ENCODE results near the gene SSTR3.

The SSTR3 gene

GRCh38 chr22:37179126-37179470 is 33.2 kb downstream of the SSTR3 start:
- Histone ChIP-seq H3K9me3 (ENCODE audit: control extremely low read depth in 1 of 5, control insufficient read depth in 4 of 5, insufficient read depth in 2 of 5, low read depth in 1 of 5, low read length in 4 of 5) (no peaks in the 10 kb centered on the region), H3K4me1 (ENCODE audit: control extremely low read depth in 1 of 4, control insufficient read depth in 4 of 4, insufficient read depth in 4 of 4, low read length in 3 of 4) (peaks cover 4 to 44% (median 28%) of the 10 kb centered on the region in 4 experiments), H3K27ac (ENCODE audit: insufficient read depth in 1 of 2, low read depth in 1 of 2, low read length in 2 of 2, poor library complexity in 1 of 2, severe bottlenecking in 2 of 2) (no peak overlapping the region), H3K4me3 (ENCODE audit: control insufficient read depth in 1 of 7, extremely low read depth in 1 of 7, insufficient read depth in 4 of 7, low read depth in 2 of 7, low read length in 6 of 7) (no peak overlapping the region), H3K27me3 (replicated peaks in 2 of 5; ENCODE audit: control insufficient read depth in 4 of 5, insufficient read depth in 5 of 5, low read length in 4 of 5) (no peaks in the 10 kb centered on the region), H3K36me3 (ENCODE audit: control insufficient read depth in 4 of 4, insufficient read depth in 4 of 4, low read length in 3 of 4) (no peaks in the 10 kb centered on the region)
- POLR2A ChIA-PET, result no interaction called here
- CTCF ChIA-PET, result interaction anchor here (0.9 to 1.6 kb wide), 2 partner anchors 19 to 20 kb away, joined by 3 read pairs; no protein-coding TSS in a partner anchor
- DNase-seq, result no peak
- 98% methylated on average over 9 of the region's 10 CpGs for WGBS (ENCODE audit: insufficient coverage)

DNA sequence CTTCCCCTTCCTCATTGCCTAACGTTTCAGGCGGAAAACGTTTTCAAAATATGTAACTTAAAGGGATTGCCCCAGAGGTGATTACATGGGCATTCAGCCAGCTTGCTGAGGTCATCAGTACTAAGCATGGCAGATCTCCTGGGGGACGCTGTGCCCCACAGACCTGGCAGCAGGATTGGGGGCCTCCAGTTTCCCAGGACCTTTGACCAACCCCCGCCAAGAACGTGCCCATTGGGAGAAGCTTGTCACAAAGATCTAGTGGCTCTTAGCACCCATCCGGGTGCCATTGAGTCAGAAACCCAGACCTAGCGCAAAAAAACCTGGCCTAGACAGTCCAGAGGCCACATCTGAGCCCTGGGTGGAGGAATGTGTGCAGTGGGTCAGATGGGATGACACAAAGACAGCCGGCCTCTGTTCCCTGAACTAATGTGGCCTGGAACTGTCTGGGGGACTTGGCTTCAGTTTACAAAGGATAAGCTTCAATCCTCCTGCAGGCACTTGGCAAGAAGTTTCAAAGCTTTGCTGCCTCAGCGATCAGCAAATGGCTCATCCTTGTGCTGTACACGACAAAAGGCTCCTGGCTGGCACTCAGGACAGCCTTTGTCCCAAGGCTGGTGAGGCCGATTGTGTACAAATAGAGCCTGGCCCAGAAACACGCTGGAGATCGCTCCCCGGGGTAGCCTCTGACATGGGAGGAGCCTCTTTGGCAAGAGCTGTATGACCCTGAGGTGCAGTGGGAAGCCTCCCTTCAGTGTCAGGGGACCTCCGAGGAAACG is 33.7 kb downstream of the SSTR3 start:
- Histone ChIP-seq H3K9me3 (ENCODE audit: control extremely low read depth in 1 of 5, control insufficient read depth in 4 of 5, insufficient read depth in 2 of 5, low read depth in 1 of 5, low read length in 4 of 5) (no peaks in the 10 kb centered on the region), H3K27me3 (replicated peaks in 2 of 5; ENCODE audit: control insufficient read depth in 4 of 5, insufficient read depth in 5 of 5, low read length in 4 of 5) (no peaks in the 10 kb centered on the region), H3K36me3 (ENCODE audit: control insufficient read depth in 4 of 4, insufficient read depth in 4 of 4, low read length in 3 of 4) (no peaks in the 10 kb centered on the region), H3K27ac (ENCODE audit: insufficient read depth in 1 of 2, low read depth in 1 of 2, low read length in 2 of 2, poor library complexity in 1 of 2, severe bottlenecking in 2 of 2) (no peak overlapping the region), H3K4me1 (ENCODE audit: control extremely low read depth in 1 of 4, control insufficient read depth in 4 of 4, insufficient read depth in 4 of 4, low read length in 3 of 4) (peaks cover 4 to 38% (median 26%) of the 10 kb centered on the region in 4 experiments), H3K4me3 (ENCODE audit: control insufficient read depth in 1 of 7, extremely low read depth in 1 of 7, insufficient read depth in 4 of 7, low read depth in 2 of 7, low read length in 6 of 7) (no peak overlapping the region)
- CTCF ChIA-PET, result interaction anchor here (0.9 to 1.6 kb wide), 4 partner anchors 10 to 21 kb away, joined by 3 read pairs; no protein-coding TSS in a partner anchor
- POLR2A ChIA-PET, result no interaction called here
- no peak for DNase-seq
- 83% methylated on average over 17 of the region's 17 CpGs for WGBS (ENCODE audit: insufficient coverage)

DNA sequence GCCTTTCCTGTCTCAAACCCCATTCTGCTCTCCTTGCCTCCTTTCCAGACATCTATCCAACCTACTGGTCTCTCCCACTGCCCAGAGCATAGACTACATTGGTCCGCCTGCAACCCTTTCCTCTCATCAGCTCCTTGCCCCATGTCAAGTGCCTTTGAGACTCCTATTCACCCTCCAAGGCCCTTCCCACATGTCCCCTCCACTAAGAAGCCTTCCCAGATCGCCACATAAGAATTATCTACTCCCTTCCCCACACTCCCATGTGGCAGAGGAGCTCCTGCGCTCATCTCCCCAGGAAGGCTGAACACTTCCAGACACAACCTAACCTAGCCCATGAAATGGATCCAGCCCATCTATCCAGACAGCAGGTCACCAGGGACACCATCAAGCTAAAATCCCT is 34.5 kb downstream of the SSTR3 start:
- Histone ChIP-seq H3K4me1 (ENCODE audit: control extremely low read depth in 1 of 4, control insufficient read depth in 4 of 4, insufficient read depth in 4 of 4, low read length in 3 of 4) (peaks cover 4 to 33% (median 26%) of the 10 kb centered on the region in 4 experiments), H3K36me3 (ENCODE audit: control insufficient read depth in 4 of 4, insufficient read depth in 4 of 4, low read length in 3 of 4) (no peaks in the 10 kb centered on the region), H3K4me3 (ENCODE audit: control insufficient read depth in 1 of 7, extremely low read depth in 1 of 7, insufficient read depth in 4 of 7, low read depth in 2 of 7, low read length in 6 of 7) (no peak overlapping the region), H3K9me3 (ENCODE audit: control extremely low read depth in 1 of 5, control insufficient read depth in 4 of 5, insufficient read depth in 2 of 5, low read depth in 1 of 5, low read length in 4 of 5) (no peaks in the 10 kb centered on the region), H3K27ac (ENCODE audit: insufficient read depth in 1 of 2, low read depth in 1 of 2, low read length in 2 of 2, poor library complexity in 1 of 2, severe bottlenecking in 2 of 2) (no peak overlapping the region), H3K27me3 (replicated peaks in 2 of 5; ENCODE audit: control insufficient read depth in 4 of 5, insufficient read depth in 5 of 5, low read length in 4 of 5) (no peaks in the 10 kb centered on the region)
- CTCF ChIA-PET, result interaction anchor here (0.6 to 2.9 kb wide), 6 partner anchors 9 to 731 kb away, joined by 3 to 16 read pairs (median 3); partner anchors contain the start of gene C1QTNF6
- POLR2A ChIA-PET, result no interaction called here
- no peak for DNase-seq
- whole genome bisulfite sequencing (ENCODE audit: insufficient coverage), result 96% methylated on average over 3 of the region's 3 CpGs

DNA sequence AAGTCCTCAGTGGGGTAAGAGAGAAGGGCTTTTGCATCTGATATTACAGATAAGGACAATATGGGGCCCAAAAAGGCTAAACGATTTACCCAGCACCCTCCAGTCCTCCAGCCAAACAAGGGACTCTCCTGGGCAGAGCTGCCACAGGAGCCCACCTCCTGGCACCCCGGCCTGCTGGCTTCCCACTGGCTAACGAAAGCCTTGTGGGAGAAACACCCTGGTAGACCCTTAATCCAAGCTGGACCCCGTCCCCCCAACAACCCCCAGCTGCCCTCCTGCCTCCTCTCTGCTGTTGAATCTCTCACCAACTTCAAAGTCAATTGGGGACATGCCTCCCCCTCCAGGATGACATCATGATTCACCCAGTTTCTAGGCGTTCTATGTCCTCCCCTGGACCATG is 35.1 kb downstream of the SSTR3 start:
- Histone ChIP-seq H3K27ac (ENCODE audit: insufficient read depth in 1 of 2, low read depth in 1 of 2, low read length in 2 of 2, poor library complexity in 1 of 2, severe bottlenecking in 2 of 2) (no peak overlapping the region), H3K36me3 (ENCODE audit: control insufficient read depth in 4 of 4, insufficient read depth in 4 of 4, low read length in 3 of 4) (no peaks in the 10 kb centered on the region), H3K4me3 (ENCODE audit: control insufficient read depth in 1 of 7, extremely low read depth in 1 of 7, insufficient read depth in 4 of 7, low read depth in 2 of 7, low read length in 6 of 7) (peak overlapping the region in 1 of 7 experiments; percentile 48), H3K4me1 (ENCODE audit: control extremely low read depth in 1 of 4, control insufficient read depth in 4 of 4, insufficient read depth in 4 of 4, low read length in 3 of 4) (peaks cover 4 to 33% (median 26%) of the 10 kb centered on the region in 4 experiments), H3K9me3 (ENCODE audit: control extremely low read depth in 1 of 5, control insufficient read depth in 4 of 5, insufficient read depth in 2 of 5, low read depth in 1 of 5, low read length in 4 of 5) (no peaks in the 10 kb centered on the region), H3K27me3 (replicated peaks in 2 of 5; ENCODE audit: control insufficient read depth in 4 of 5, insufficient read depth in 5 of 5, low read length in 4 of 5) (no peaks in the 10 kb centered on the region)
- DNase-seq, result no peak
- WGBS (ENCODE audit: insufficient coverage), result 76% methylated on average over 3 of the region's 5 CpGs
- ChIA-PET POLR2A (no interaction called here), CTCF (interaction anchor here (0.6 to 2.9 kb wide), 5 partner anchors 10 to 731 kb away, joined by 3 to 16 read pairs (median 4); partner anchors contain the start of gene C1QTNF6)

GRCh38 chr22:37176464-37177061 is 35.7 kb downstream of the SSTR3 start:
- Histone ChIP-seq H3K27me3 (replicated peaks in 2 of 5; ENCODE audit: control insufficient read depth in 4 of 5, insufficient read depth in 5 of 5, low read length in 4 of 5) (no peaks in the 10 kb centered on the region), H3K4me3 (ENCODE audit: control insufficient read depth in 1 of 7, extremely low read depth in 1 of 7, insufficient read depth in 4 of 7, low read depth in 2 of 7, low read length in 6 of 7) (peak overlapping the region in 4 of 7 experiments; percentile 40 to 60 (median 47)), H3K27ac (ENCODE audit: insufficient read depth in 1 of 2, low read depth in 1 of 2, low read length in 2 of 2, poor library complexity in 1 of 2, severe bottlenecking in 2 of 2) (no peak overlapping the region), H3K4me1 (ENCODE audit: control extremely low read depth in 1 of 4, control insufficient read depth in 4 of 4, insufficient read depth in 4 of 4, low read length in 3 of 4) (peaks cover 4 to 33% (median 26%) of the 10 kb centered on the region in 4 experiments), H3K9me3 (ENCODE audit: control extremely low read depth in 1 of 5, control insufficient read depth in 4 of 5, insufficient read depth in 2 of 5, low read depth in 1 of 5, low read length in 4 of 5) (no peaks in the 10 kb centered on the region), H3K36me3 (ENCODE audit: control insufficient read depth in 4 of 4, insufficient read depth in 4 of 4, low read length in 3 of 4) (no peaks in the 10 kb centered on the region)
- ChIA-PET CTCF (interaction anchor here (1.0 to 2.9 kb wide), 5 partner anchors 10 to 95 kb away, joined by 3 to 16 read pairs (median 4); partner anchors contain the start of gene C1QTNF6), POLR2A (no interaction called here)
- peak; percentile 64 to 92 (median 89) for DNase-seq
- WGBS (ENCODE audit: insufficient coverage), result 3% methylated on average over 17 of the region's 23 CpGs

- Histone ChIP-seq H3K36me3 (ENCODE audit: control insufficient read depth in 4 of 4, insufficient read depth in 4 of 4, low read length in 3 of 4) (no peaks in the 10 kb centered on the region), H3K4me3 (ENCODE audit: control insufficient read depth in 1 of 7, extremely low read depth in 1 of 7, insufficient read depth in 4 of 7, low read depth in 2 of 7, low read length in 6 of 7) (no peak overlapping the region), H3K27ac (ENCODE audit: insufficient read depth in 1 of 2, low read depth in 1 of 2, low read length in 2 of 2, poor library complexity in 1 of 2, severe bottlenecking in 2 of 2) (no peak overlapping the region), H3K9me3 (ENCODE audit: control extremely low read depth in 1 of 5, control insufficient read depth in 4 of 5, insufficient read depth in 2 of 5, low read depth in 1 of 5, low read length in 4 of 5) (no peaks in the 10 kb centered on the region), H3K4me1 (ENCODE audit: control extremely low read depth in 1 of 4, control insufficient read depth in 4 of 4, insufficient read depth in 4 of 4, low read length in 3 of 4) (peaks cover 4 to 33% (median 26%) of the 10 kb centered on the region in 4 experiments), H3K27me3 (replicated peaks in 2 of 5; ENCODE audit: control insufficient read depth in 4 of 5, insufficient read depth in 5 of 5, low read length in 4 of 5) (no peaks in the 10 kb centered on the region)
- 81% methylated on average over 18 of the region's 18 CpGs for WGBS (ENCODE audit: insufficient coverage)
- no peak for DNase-seq
- ChIA-PET POLR2A (no interaction called here), CTCF (interaction anchor here (1.0 to 6.3 kb wide), 4 partner anchors 9 to 53 kb away, joined by 3 to 39 read pairs (median 10); no protein-coding TSS in a partner anchor)
These were observed 36.6 kb downstream of the SSTR3 start for GRCh38 chr22:37175414-37176281.

All from common myeloid progenitor, CD34-positive (primary cell).